GM18907 (cell line): ENCODE measurements around the gene GDF9.
A peak's percentile ranks its signal among the peaks of the same experiment; 100 is the strongest.

Experiments
- ATAC-seq: cut with Tn5 transposase; IDR thresholded peaks from one replicate; pipeline ENCODE4 v1.9.1; 2021; ENCODE audit warnings: mild to moderate bottlenecking, moderate library complexity; ENCODE audit not compliant: unreplicated experiment

The GDF9 gene

GRCh38 chr5:132866342-132867045 lies at the start of gene GDF9, which contains the start of gene UQCRQ:
Gene GDF9 (minus strand): TSS chr5:132866469. CDS start chr5:132864533, 1,936 bp downstream.
Gene UQCRQ (plus strand): TSS chr5:132866642. CDS start chr5:132866882, 240 bp downstream.
- peak; percentile 98 for ATAC-seq

- no peak for ATAC-seq
Observed at GRCh38 chr5:132915681-132916080, 49.4 kb upstream of the GDF9 start.

GRCh38 chr5:132909702-132910101 lies 43.4 kb upstream of the GDF9 start:
- ATAC-seq: no peak

- no peak for ATAC-seq
Observed at GRCh38 chr5:132907161-132907560, 40.9 kb upstream of the GDF9 start.

GRCh38 chr5:132905938-132906337 lies 39.7 kb upstream of the GDF9 start:
- ATAC-seq: no peak

GRCh38 chr5:132901730-132902129 lies 35.5 kb upstream of the GDF9 start:
- no peak for ATAC-seq

- no peak for ATAC-seq
Observed at GRCh38 chr5:132901036-132901435, 34.8 kb upstream of the GDF9 start.

GRCh38 chr5:132898094-132898493 lies 31.8 kb upstream of the GDF9 start:
- ATAC-seq: no peak

- ATAC-seq: no peak
Observed at GRCh38 chr5:132896685-132897084, 30.4 kb upstream of the GDF9 start.

- no peak for ATAC-seq
Observed at GRCh38 chr5:132895719-132896305, 29.5 kb upstream of the GDF9 start.

- no peak for ATAC-seq
Observed at GRCh38 chr5:132890817-132891216, 24.5 kb upstream of the GDF9 start.

GRCh38 chr5:132889501-132889900 lies 23.2 kb upstream of the GDF9 start:
- ATAC-seq: no peak

- no peak for ATAC-seq
Observed at GRCh38 chr5:132887283-132887682, 21.0 kb upstream of the GDF9 start.

GRCh38 chr5:132886064-132886823 lies 20.0 kb upstream of the GDF9 start:
- no peak for ATAC-seq

- no peak for ATAC-seq
Observed at GRCh38 chr5:132884548-132884947, 18.3 kb upstream of the GDF9 start.

GRCh38 chr5:132883261-132883834 lies 17.1 kb upstream of the GDF9 start:
- peak; percentile 54 for ATAC-seq

- ATAC-seq: no peak
Observed at GRCh38 chr5:132877938-132878337, 11.7 kb upstream of the GDF9 start.

- no peak for ATAC-seq
Observed at GRCh38 chr5:132877466-132877865, 11.2 kb upstream of the GDF9 start.

- no peak for ATAC-seq
Observed at GRCh38 chr5:132876020-132876759, 9.9 kb upstream of the GDF9 start.

- no peak for ATAC-seq
Observed at GRCh38 chr5:132873930-132874271, 7.6 kb upstream of the GDF9 start.
